ENCODE results near the gene SFT2D1. TPM values are rescaled to one million over a fixed set of nuclear protein-coding genes. Genes with fewer than 3 reads are reported as not detected.
"Not testable (repeated sequence)": the region's sequence is repeated elsewhere in the genome, so short reads cannot be mapped to it uniquely, and the experiment has no call there.

Gene SFT2D1
- total RNA-seq, 1 donor from 2014 or later, result 49.5 TPM

DNA sequence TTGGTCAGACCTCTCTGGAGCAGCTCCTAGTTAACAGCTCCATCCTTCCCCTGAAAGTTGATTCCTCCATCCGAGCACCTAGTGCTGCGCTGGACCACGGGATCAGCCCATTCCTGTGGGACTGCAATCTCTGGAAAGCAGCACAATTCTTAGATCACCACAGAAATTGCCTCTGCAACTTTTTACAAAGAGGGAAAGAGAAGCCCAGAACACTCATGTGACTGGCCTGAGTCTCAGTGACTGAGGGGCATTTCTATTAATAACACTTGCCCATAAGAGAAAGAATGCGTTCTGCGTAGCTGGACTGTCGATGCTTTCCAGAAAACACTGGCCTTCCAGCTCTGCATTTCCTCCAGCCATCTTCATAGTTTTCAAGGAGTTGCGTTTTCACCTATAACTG lies 22.1 kb upstream of the SFT2D1 start:
- DNase-seq, result no peak
- Mint-ChIP-seq H3K36me3 (ENCODE audit: low read depth) (peaks cover 32% of the 10 kb centered on the region), H3K4me3 (no peak overlapping the region), H3K27ac (no peak overlapping the region), H3K4me1 (no peaks in the 10 kb centered on the region), H3K27me3 (no peaks in the 10 kb centered on the region), H3K9me3 (no peaks in the 10 kb centered on the region)
- ATAC-seq (ENCODE audit: low read depth), result no peak
- ChIA-PET POLR2A (no interaction called here), CTCF (no interaction called here)
- intact Hi-C loops (cut with micrococcal nuclease), result no loop called here
- TF ChIP-seq, protein P1, sequence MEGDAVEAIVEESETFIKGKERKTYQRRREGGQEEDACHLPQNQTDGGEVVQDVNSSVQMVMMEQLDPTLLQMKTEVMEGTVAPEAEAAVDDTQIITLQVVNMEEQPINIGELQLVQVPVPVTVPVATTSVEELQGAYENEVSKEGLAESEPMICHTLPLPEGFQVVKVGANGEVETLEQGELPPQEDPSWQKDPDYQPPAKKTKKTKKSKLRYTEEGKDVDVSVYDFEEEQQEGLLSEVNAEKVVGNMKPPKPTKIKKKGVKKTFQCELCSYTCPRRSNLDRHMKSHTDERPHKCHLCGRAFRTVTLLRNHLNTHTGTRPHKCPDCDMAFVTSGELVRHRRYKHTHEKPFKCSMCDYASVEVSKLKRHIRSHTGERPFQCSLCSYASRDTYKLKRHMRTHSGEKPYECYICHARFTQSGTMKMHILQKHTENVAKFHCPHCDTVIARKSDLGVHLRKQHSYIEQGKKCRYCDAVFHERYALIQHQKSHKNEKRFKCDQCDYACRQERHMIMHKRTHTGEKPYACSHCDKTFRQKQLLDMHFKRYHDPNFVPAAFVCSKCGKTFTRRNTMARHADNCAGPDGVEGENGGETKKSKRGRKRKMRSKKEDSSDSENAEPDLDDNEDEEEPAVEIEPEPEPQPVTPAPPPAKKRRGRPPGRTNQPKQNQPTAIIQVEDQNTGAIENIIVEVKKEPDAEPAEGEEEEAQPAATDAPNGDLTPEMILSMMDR (IDR thresholded peaks at IDR 0.05), result no peak

DNA sequence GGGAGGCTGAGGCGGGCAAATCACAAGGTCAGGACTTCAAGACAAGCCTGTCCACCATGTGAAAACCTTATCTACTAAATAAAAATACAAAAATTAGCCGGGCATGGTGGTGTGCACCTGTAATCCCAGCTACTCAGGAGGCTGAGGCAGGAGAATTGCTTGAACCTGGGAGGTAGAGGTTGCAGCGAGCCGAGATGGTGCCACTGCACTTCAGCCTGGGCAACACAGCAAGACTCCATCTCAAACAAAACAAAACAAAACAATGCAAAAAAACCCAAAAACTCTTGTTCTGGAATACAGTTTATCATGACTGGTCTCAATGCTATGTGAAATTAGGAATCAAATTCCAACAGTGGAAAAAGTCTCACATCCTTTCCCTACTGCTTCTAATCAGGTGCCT lies 20.1 kb upstream of the SFT2D1 start:
- POLR2A ChIA-PET, result not testable (repeated sequence)

DNA sequence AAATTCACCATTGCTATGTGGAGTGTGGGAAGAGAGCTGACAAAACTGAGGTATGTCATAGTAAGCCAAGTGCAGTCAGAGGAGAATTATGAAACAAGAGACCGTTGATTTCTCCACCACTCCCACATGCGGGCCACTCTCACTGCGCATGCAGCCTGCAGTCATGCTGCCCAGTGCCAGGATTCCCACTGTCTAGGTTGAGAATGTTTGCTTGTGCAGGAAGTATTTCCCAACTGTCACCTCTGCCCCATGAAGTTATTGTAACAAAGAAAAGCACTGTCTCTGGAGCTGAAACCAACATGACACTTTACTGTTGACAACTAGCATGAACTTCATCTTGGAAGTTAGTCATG lies 18.7 kb upstream of the SFT2D1 start:
- intact Hi-C loops (cut with micrococcal nuclease), result no loop called here
- no peak overlapping the region for H3K4me3 Mint-ChIP-seq

More for the DNA sequence above, 20.1 kb upstream of the SFT2D1 start:
- CTCF ChIA-PET; H3K9me3 Mint-ChIP-seq; H3K27ac Mint-ChIP-seq; H3K4me3 Mint-ChIP-seq; intact Hi-C loops (cut with micrococcal nuclease); H3K4me1 Mint-ChIP-seq; DNase-seq; ATAC-seq (ENCODE audit: low read depth); H3K27me3 Mint-ChIP-seq: not testable (repeated sequence)
- peaks cover 27% of the 10 kb centered on the region for H3K36me3 Mint-ChIP-seq (ENCODE audit: low read depth)

DNA sequence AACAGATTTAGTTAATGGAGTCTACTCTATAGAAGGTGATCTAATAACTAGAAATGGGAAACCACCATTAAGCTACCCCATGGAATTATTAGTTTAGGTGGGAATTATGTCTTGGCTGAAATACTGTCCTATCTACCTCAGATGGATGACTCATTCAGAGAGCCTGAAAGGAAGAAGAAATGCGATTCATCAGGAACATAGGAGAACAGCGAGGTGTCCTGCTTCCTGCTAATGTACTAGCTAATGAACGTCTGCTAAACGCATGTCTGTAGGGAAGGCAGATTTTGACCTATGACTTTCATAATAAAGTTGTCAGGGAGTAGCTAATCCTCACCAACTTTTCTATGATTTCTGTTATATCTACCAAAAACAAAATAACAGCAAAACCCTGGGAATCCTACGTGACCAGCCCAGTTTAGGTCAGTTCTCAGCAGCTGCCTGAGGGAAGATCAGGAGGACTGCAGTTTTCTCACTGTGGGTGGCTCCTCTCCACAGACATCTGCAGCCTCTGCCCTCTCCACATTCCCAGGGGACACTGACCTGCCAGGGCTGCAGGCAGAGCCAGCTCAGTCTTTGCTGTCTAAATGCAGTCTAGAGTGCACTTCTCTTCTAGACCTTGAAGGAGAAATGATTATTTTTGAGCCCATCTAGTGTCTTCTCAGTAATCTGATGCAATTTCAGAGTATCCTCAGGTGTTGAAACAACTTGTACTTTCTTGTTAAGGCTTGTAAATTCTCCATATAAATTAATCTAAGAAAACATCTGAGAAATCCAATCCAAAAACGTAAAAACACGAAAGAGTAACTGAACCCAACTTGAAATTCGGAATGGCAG lies 18.1 kb upstream of the SFT2D1 start:
- ATAC-seq (ENCODE audit: low read depth) (no peak), DNase-seq (no peak)
- no peak overlapping the region for H3K4me3 Mint-ChIP-seq
- H3K27me3 Mint-ChIP-seq, result no peaks in the 10 kb centered on the region
- ChIA-PET POLR2A (no interaction called here), CTCF (interaction anchor here (0.8 kb wide), 2 partner anchors 21 to 47 kb away, joined by 3 read pairs; no protein-coding TSS in a partner anchor)
- H3K9me3 Mint-ChIP-seq, result no peaks in the 10 kb centered on the region
- peaks cover 17% of the 10 kb centered on the region for H3K36me3 Mint-ChIP-seq (ENCODE audit: low read depth)
- TF ChIP-seq, protein P1 (IDR thresholded peaks at IDR 0.05), result no peak
- intact Hi-C loops (cut with micrococcal nuclease), result no loop called here
- H3K27ac Mint-ChIP-seq, result no peak overlapping the region
- no peaks in the 10 kb centered on the region for H3K4me1 Mint-ChIP-seq

More for the DNA sequence above, 18.7 kb upstream of the SFT2D1 start:
- H3K36me3 Mint-ChIP-seq (ENCODE audit: low read depth), result peaks cover 23% of the 10 kb centered on the region
- no peaks in the 10 kb centered on the region for H3K9me3 Mint-ChIP-seq
- TF ChIP-seq, protein P1 (IDR thresholded peaks at IDR 0.05), result no peak
- H3K27me3 Mint-ChIP-seq, result no peaks in the 10 kb centered on the region
- ChIA-PET POLR2A (no interaction called here), CTCF (no interaction called here)
- ATAC-seq (ENCODE audit: low read depth) (no peak), DNase-seq (no peak)
- no peak overlapping the region for H3K27ac Mint-ChIP-seq
- no peaks in the 10 kb centered on the region for H3K4me1 Mint-ChIP-seq

DNA sequence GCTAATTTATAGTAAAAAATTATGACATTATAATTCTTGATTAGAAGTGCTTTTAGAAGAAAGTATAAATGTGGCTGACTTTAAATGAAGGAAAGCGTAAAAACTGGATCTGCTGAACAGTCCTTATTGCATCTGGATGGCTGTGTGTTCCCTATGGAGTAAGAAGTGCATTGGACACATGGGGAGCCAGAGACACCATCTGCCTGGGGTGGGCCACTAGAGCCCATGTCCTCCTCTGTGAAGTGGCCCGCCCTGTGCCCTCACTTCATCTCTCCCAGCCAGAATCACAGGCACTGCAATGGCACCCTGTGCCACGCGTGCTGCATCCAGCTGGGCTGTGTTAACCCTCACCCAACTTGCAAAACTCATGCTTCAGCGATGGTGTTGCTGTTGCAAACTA lies 13.2 kb upstream of the SFT2D1 start:
- no peak overlapping the region for H3K27ac Mint-ChIP-seq
- ATAC-seq (ENCODE audit: low read depth) (no peak), DNase-seq (no peak)
- H3K27me3 Mint-ChIP-seq, result no peaks in the 10 kb centered on the region
- ChIA-PET CTCF (interaction anchor here (0.9 kb wide), 1 partner anchor 26 kb away, joined by 3 read pairs; no protein-coding TSS in a partner anchor), POLR2A (no interaction called here)
- no peak overlapping the region for H3K4me3 Mint-ChIP-seq
- no peaks in the 10 kb centered on the region for H3K9me3 Mint-ChIP-seq
- TF ChIP-seq, protein P1 (IDR thresholded peaks at IDR 0.05), result no peak
- intact Hi-C loops (cut with micrococcal nuclease), result no loop called here
- H3K4me1 Mint-ChIP-seq, result peaks cover 8% of the 10 kb centered on the region
- no peaks in the 10 kb centered on the region for H3K36me3 Mint-ChIP-seq (ENCODE audit: low read depth)

Data from activated B cell treated with CpG ODN at 0.5 μM for 24 hours (primary cell).